Measurements from ENCODE around the gene E4F1. TPM values are rescaled to one million over a fixed set of nuclear protein-coding genes. Genes with fewer than 3 reads are reported as not detected.

E4F1 gene
- total and polyA plus RNA-seq, 2 of the 13 experiments (the other 11 are each of a cell fraction or from before 2014, with no cell fraction given), result 13.8 to 19.5 TPM

- DNase-seq (ENCODE audit: low spot score) (no peak), ATAC-seq (no peak), FAIRE-seq (no peak)
- H3K4me1 ChIP-seq (ENCODE audit: insufficient read depth, low read length), result peaks cover 31% of the 10 kb centered on the region
- H3K27ac ChIP-seq (ENCODE audit: extremely low read length, insufficient read depth, low read length), result no peak overlapping the region
- BruUV-seq (replicated peaks), result no TSS peak
- ChIA-PET CTCF (ENCODE audit: low intra/inter-chr PET ratio, low total read pairs) (no interaction called here), POLR2A (interaction anchor here (1.0 kb wide), 1 partner anchor 9 kb away, joined by 4 read pairs; no protein-coding TSS in a partner anchor)
- H3K9me3 ChIP-seq (ENCODE audit: low read length), result no peaks in the 10 kb centered on the region
- H3K27me3 ChIP-seq (ENCODE audit: control insufficient read depth in 1 of 2, insufficient read depth in 2 of 2, low read length in 2 of 2), result no peaks in the 10 kb centered on the region
- no peak overlapping the region for H3K9ac ChIP-seq (ENCODE audit: insufficient read depth, low read depth, low read length)
- H3K4me3 ChIP-seq (replicated peaks in 1 of 3; ENCODE audit: insufficient read depth in 1 of 3, low read depth in 2 of 3, low read length in 3 of 3), result no peak overlapping the region
- in situ Hi-C loops (cut with HindIII; ENCODE audit: extremely low pct_ligation_motif_present, low pct_unique_long_range_greater_than_20kb) (no loop called here), intact Hi-C loops (cut with micrococcal nuclease; ENCODE audit: unreplicated experiment) (no loop called here)
- no peak overlapping the region for H3K4me2 ChIP-seq (ENCODE audit: low read depth, low read length)
- H2AFZ ChIP-seq (ENCODE audit: low read length), result no peak overlapping the region
- no peaks in the 10 kb centered on the region for H3K79me2 ChIP-seq (ENCODE audit: insufficient read depth, low read length)
- TF ChIP-seq ESRRA (CRISPR knock-in tag; IDR thresholded peaks at IDR 0.05; ENCODE audit: low read depth), result no peak
- no peak for TF ChIP-seq ZNF530 (CRISPR knock-in tag; IDR thresholded peaks at IDR 0.05; ENCODE audit: low read depth)
- 0 out of 2 replicates have a peak, but pooled peaks have one; percentile 63 for TF ChIP-seq PCBP1 (IDR thresholded peaks at IDR 0.05; ENCODE audit: borderline replicate concordance, low read depth, low read length)
- TF ChIP-seq, protein P1, sequence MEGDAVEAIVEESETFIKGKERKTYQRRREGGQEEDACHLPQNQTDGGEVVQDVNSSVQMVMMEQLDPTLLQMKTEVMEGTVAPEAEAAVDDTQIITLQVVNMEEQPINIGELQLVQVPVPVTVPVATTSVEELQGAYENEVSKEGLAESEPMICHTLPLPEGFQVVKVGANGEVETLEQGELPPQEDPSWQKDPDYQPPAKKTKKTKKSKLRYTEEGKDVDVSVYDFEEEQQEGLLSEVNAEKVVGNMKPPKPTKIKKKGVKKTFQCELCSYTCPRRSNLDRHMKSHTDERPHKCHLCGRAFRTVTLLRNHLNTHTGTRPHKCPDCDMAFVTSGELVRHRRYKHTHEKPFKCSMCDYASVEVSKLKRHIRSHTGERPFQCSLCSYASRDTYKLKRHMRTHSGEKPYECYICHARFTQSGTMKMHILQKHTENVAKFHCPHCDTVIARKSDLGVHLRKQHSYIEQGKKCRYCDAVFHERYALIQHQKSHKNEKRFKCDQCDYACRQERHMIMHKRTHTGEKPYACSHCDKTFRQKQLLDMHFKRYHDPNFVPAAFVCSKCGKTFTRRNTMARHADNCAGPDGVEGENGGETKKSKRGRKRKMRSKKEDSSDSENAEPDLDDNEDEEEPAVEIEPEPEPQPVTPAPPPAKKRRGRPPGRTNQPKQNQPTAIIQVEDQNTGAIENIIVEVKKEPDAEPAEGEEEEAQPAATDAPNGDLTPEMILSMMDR (CRISPR knock-in tag; IDR thresholded peaks at IDR 0.05), result no peak
- H4K20me1 ChIP-seq (ENCODE audit: insufficient read depth, low read length), result 0 out of 2 replicates have a peak, but pooled peaks cover 2% of the 10 kb centered on the region
- WGBS (ENCODE audit: low lambda C conversion rate), result 98% methylated on average over 7 of the region's 18 CpGs
- peaks cover 10 to 28% of the 10 kb centered on the region in 2 experiments; a peak in 3 of 5 replicates for H3K36me3 ChIP-seq (replicated peaks in 1 of 2; ENCODE audit: control insufficient read depth in 1 of 2, insufficient read depth in 2 of 2, low read length in 2 of 2)
Observed at GRCh38 chr16:2234813-2235170, 11.4 kb downstream of the E4F1 start.

DNA sequence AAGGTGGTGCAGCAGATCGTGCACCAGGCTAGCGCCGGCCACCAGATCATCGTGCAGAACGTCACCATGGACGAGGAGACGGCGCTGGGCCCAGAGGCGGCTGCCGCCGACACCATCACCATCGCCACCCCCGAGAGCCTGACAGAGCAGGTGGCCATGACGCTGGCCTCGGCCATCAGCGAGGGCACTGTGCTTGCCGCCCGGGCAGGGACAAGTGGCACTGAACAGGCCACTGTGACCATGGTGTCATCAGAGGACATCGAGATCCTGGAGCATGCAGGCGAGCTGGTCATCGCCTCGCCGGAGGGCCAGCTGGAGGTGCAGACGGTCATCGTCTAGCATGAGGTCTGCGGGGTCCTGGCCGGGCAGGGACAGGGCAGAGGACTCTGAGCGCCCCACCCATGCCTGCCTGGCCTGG is 11.9 kb downstream of the E4F1 start:
- H3K9me3 ChIP-seq (ENCODE audit: low read length), result no peaks in the 10 kb centered on the region
- no peak overlapping the region for H3K9ac ChIP-seq (ENCODE audit: insufficient read depth, low read depth, low read length)
- 0 out of 2 replicates have a peak, but pooled peaks cover 2% of the 10 kb centered on the region for H4K20me1 ChIP-seq (ENCODE audit: insufficient read depth, low read length)
- 97% methylated on average over 18 of the region's 28 CpGs for WGBS (ENCODE audit: low lambda C conversion rate)
- H3K4me2 ChIP-seq (ENCODE audit: low read depth, low read length), result no peak overlapping the region
- H3K4me1 ChIP-seq (ENCODE audit: insufficient read depth, low read length), result peaks cover 31% of the 10 kb centered on the region
- intact Hi-C loops (cut with micrococcal nuclease; ENCODE audit: unreplicated experiment) (no loop called here), in situ Hi-C loops (cut with HindIII; ENCODE audit: extremely low pct_ligation_motif_present, low pct_unique_long_range_greater_than_20kb) (no loop called here)
- CTCF ChIA-PET (ENCODE audit: low intra/inter-chr PET ratio, low total read pairs), result no interaction called here
- ATAC-seq, result no peak
- POLR2A ChIA-PET, result interaction anchor here (1.0 kb wide), 1 partner anchor 9 kb away, joined by 4 read pairs; no protein-coding TSS in a partner anchor
- no peak overlapping the region for H3K4me3 ChIP-seq (replicated peaks in 1 of 3; ENCODE audit: insufficient read depth in 1 of 3, low read depth in 2 of 3, low read length in 3 of 3)
- TF ChIP-seq RXRB (CRISPR knock-in tag; IDR thresholded peaks at IDR 0.05; ENCODE audit: borderline replicate concordance) (no peak), AGO2 (optimal IDR thresholded peaks at IDR 0.05; ENCODE audit: low read depth, low read length) (peak; percentile 38), ZNF704 (CRISPR knock-in tag; IDR thresholded peaks at IDR 0.05; ENCODE audit: borderline replicate concordance) (no peak), AGO1 (IDR thresholded peaks at IDR 0.05; ENCODE audit: low read depth, low read length, poor library complexity, severe bottlenecking) (peak; percentile 67)
- no peaks in the 10 kb centered on the region for H3K27me3 ChIP-seq (ENCODE audit: control insufficient read depth in 1 of 2, insufficient read depth in 2 of 2, low read length in 2 of 2)
- H3K79me2 ChIP-seq (ENCODE audit: insufficient read depth, low read length), result no peaks in the 10 kb centered on the region
- FAIRE-seq, result no peak
- DNase-seq (ENCODE audit: low spot score), result no peak
- no TSS peak for BruUV-seq (replicated peaks)
- H3K27ac ChIP-seq (ENCODE audit: extremely low read length, insufficient read depth, low read length), result no peak overlapping the region
- no peak overlapping the region for H2AFZ ChIP-seq (ENCODE audit: low read length)
- peaks cover 8 to 24% of the 10 kb centered on the region in 2 experiments; a peak in 3 of 5 replicates for H3K36me3 ChIP-seq (replicated peaks in 1 of 2; ENCODE audit: control insufficient read depth in 1 of 2, insufficient read depth in 2 of 2, low read length in 2 of 2)
